Right lung (tissue), 5 donors: ENCODE data around the gene ETF1. TPM values are rescaled to one million over a fixed set of nuclear protein-coding genes. Genes with fewer than 3 reads are reported as not detected.
"Not testable (repeated sequence)": the region's sequence is repeated elsewhere in the genome, so short reads cannot be mapped to it uniquely, and the experiment has no call there.

ENCODE experiments used
- DNase-seq, 2 donors: peaks; one replicate each; pipeline ENCODE4 v3.0.0-alpha.2; 2013
- polyA plus RNA-seq, 5 donors: library from polyadenylated mRNA; unstranded; fragments of 120-200 nt; gene quantifications; one replicate each; pipeline versions ENCODE4 v1.2.1 to v1.2.3, GENCODE V29; 2013; ENCODE audit warnings: inconsistent platforms in 1 of 5, low replicate concordance in 1 of 5; ENCODE audit not compliant: insufficient read length in 5 of 5, insufficient read depth in 1 of 5

Gene ETF1
- polyA plus RNA-seq, 5 donors: 62.5 to 84.3 (median 72.0) TPM

- DNase-seq: no peak
Measured at GRCh38 chr5:138492560-138493045, 50.4 kb downstream of the ETF1 start.

GRCh38 chr5:138491669-138492559 is 51.1 kb downstream of the ETF1 start:
- DNase-seq: peak; percentile 92 to 93

- DNase-seq: no peak
Measured at GRCh38 chr5:138491284-138491648, 51.8 kb downstream of the ETF1 start.

GRCh38 chr5:138490648-138491283 is 52.3 kb downstream of the ETF1 start:
- DNase-seq: no peak

- DNase-seq: no peak
Measured at GRCh38 chr5:138489683-138490061, 53.4 kb downstream of the ETF1 start.

GRCh38 chr5:138488481-138488945 is 54.5 kb downstream of the ETF1 start:
- DNase-seq: no peak

GRCh38 chr5:138482638-138483037 is 60.4 kb downstream of the ETF1 start:
- DNase-seq: no peak

GRCh38 chr5:138476918-138477317 is 66.1 kb downstream of the ETF1 start:
- no peak for DNase-seq

GRCh38 chr5:138473151-138473550 is 69.9 kb downstream of the ETF1 start:
- not testable (repeated sequence) for DNase-seq

- DNase-seq: no peak
Measured at GRCh38 chr5:138472353-138472752, 70.7 kb downstream of the ETF1 start.

GRCh38 chr5:138471052-138471361 is 72.0 kb downstream of the ETF1 start:
- no peak for DNase-seq

GRCh38 chr5:138470322-138471051 is 72.5 kb downstream of the ETF1 start:
- DNase-seq: no peak

- DNase-seq: peak; percentile 68 to 71
Measured at GRCh38 chr5:138469540-138470321, 73.3 kb downstream of the ETF1 start.

GRCh38 chr5:138468966-138469539 is 74.0 kb downstream of the ETF1 start:
- DNase-seq: no peak

- DNase-seq: no peak
Measured at GRCh38 chr5:138468133-138468965, 74.7 kb downstream of the ETF1 start.

- no peak for DNase-seq
Measured at GRCh38 chr5:138467711-138468132, 75.3 kb downstream of the ETF1 start.

GRCh38 chr5:138466900-138467710 is 75.9 kb downstream of the ETF1 start:
- no peak for DNase-seq

- DNase-seq: no peak
Measured at GRCh38 chr5:138466125-138466899, 76.7 kb downstream of the ETF1 start.
